Measurements from ENCODE around the gene CHRDL1. TPM values are rescaled to one million over a fixed set of nuclear protein-coding genes. Genes with fewer than 3 reads are reported as not detected.
"Not testable (repeated sequence)": the region's sequence is repeated elsewhere in the genome, so short reads cannot be mapped to it uniquely, and the experiment has no call there.

Gene CHRDL1
- polyA plus RNA-seq, 4 donors: 9.1 to 12.1 (median 10.5) TPM

GRCh38 chrX:110667706-110668105, 127.9 kb downstream of the CHRDL1 start:
- no peak for DNase-seq (ENCODE audit: low read depth in 4 of 4, low spot score in 2 of 4)

- no peak for DNase-seq (ENCODE audit: low read depth in 4 of 4, low spot score in 2 of 4)
Observed at GRCh38 chrX:110665223-110666002, 130.2 kb downstream of the CHRDL1 start.

- no peak for DNase-seq (ENCODE audit: low read depth in 4 of 4, low spot score in 2 of 4)
Observed at GRCh38 chrX:110657073-110657472, 138.5 kb downstream of the CHRDL1 start.

- not testable (repeated sequence) for DNase-seq (ENCODE audit: low read depth in 4 of 4, low spot score in 2 of 4)
Observed at GRCh38 chrX:110654280-110654679, 141.3 kb downstream of the CHRDL1 start.

GRCh38 chrX:110646386-110646785, 149.2 kb downstream of the CHRDL1 start:
- DNase-seq (ENCODE audit: low read depth in 4 of 4, low spot score in 2 of 4): no peak
